ENCODE measurements around the gene PRDM16.

GRCh38 chr1:3444298-3444697, 375.3 kb downstream of the PRDM16 start:
- TF ChIP-seq CTCF (conservative IDR thresholded peaks at IDR 0.05) (no peak), ZFX (IDR thresholded peaks at IDR 0.05) (no peak)

Data from C4-2B (cell line).